Subcutaneous adipose tissue (tissue), 4 donors: Measurements from ENCODE around the gene NPM1. TPM values are rescaled to one million over a fixed set of nuclear protein-coding genes. Genes with fewer than 3 reads are reported as not detected.

Experiments used
- total RNA-seq, 4 donors: library from RNA; depleted of rRNA; stranded (reverse); fragments of >200 nt; gene quantifications; one replicate each; pipeline ENCODE4 v1.1.0, GENCODE V29; 2016
- TF ChIP-seq, protein P1 (sequence below): fragments of 450-650 bp; IDR thresholded peaks from one replicate; pipeline ENCODE4 v1.5.1; 2016; ENCODE audit warnings: low read depth, mild to moderate bottlenecking, control low read depth, antibody characterized with exemption, moderate library complexity

Gene NPM1
- total RNA-seq, 4 donors from 2014 or later, result 421 to 628 (median 493) TPM

GRCh38 chr5:171450423-171451331 lies 63.0 kb downstream of the NPM1 start:
- TF ChIP-seq, protein P1, sequence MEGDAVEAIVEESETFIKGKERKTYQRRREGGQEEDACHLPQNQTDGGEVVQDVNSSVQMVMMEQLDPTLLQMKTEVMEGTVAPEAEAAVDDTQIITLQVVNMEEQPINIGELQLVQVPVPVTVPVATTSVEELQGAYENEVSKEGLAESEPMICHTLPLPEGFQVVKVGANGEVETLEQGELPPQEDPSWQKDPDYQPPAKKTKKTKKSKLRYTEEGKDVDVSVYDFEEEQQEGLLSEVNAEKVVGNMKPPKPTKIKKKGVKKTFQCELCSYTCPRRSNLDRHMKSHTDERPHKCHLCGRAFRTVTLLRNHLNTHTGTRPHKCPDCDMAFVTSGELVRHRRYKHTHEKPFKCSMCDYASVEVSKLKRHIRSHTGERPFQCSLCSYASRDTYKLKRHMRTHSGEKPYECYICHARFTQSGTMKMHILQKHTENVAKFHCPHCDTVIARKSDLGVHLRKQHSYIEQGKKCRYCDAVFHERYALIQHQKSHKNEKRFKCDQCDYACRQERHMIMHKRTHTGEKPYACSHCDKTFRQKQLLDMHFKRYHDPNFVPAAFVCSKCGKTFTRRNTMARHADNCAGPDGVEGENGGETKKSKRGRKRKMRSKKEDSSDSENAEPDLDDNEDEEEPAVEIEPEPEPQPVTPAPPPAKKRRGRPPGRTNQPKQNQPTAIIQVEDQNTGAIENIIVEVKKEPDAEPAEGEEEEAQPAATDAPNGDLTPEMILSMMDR, result no peak

DNA sequence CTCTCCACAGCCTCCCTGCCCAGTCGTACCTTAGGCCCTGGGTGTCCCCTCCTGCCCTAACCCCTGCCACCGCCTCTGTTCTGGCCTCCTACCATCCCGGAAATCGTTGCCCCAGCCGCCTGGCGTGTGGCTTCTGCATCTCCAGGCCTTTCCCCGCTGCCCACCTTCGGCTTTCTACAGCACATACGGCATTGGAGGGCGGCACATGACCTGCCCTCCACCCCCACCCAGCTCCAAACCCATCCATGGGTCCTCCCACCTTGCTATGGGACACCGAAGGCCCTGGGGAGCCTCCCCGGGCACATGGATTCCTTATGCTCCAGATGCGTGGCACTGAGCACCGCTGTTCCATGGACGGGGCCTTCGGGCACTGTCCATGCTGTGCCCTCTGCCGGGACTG lies 63.8 kb downstream of the NPM1 start:
- TF ChIP-seq, protein P1, result no peak

- TF ChIP-seq, protein P1, result no peak
These were observed 65.5 kb downstream of the NPM1 start for GRCh38 chr5:171453056-171453725.

GRCh38 chr5:171453988-171454387 lies 66.3 kb downstream of the NPM1 start:
- TF ChIP-seq, protein P1, result no peak

DNA sequence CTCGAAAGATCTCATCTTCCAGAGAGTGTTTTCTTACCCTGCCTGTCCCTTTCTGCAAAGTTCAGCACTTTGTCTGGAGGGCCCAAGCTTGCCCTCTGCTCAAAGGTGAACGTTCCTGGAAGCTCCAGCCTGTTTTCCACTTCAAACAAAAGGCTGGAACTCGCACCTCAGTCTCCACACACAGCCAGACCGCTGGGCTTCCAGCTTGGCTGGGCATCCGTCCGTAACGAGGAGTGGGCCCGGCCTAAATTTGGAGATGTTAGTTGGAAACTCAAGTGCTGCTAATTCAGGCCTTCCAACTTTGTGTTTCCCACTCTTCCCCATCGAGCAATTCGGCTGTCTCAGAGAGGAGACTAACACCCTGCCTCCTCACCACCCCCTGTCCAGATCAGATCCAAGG lies 66.9 kb downstream of the NPM1 start:
- TF ChIP-seq, protein P1, result no peak

GRCh38 chr5:171455522-171455921 lies 67.9 kb downstream of the NPM1 start:
- TF ChIP-seq, protein P1, result no peak
